Type B pancreatic cell (in vitro differentiated cells): ENCODE results near the gene ISLR. TPM values are rescaled to one million over a fixed set of nuclear protein-coding genes. Genes with fewer than 3 reads are reported as not detected.

Experiments
- DNase-seq: peaks from one replicate; pipeline ENCODE4 v3.0.0; 2021; ENCODE audit warnings: mixed read lengths; ENCODE audit not compliant: unreplicated experiment; ENCODE audit errors: extremely low spot score
- H3K27ac Mint-ChIP-seq: 2 replicates; pipeline ENCODE4 v1.8.0; 2021; ENCODE audit warnings: mild to moderate bottlenecking, mixed read lengths
- H3K27me3 Mint-ChIP-seq: 2 replicates; pipeline ENCODE4 v1.8.0; 2021; ENCODE audit warnings: mixed read lengths
- H3K36me3 Mint-ChIP-seq: 2 replicates; pipeline ENCODE4 v1.8.0; 2021; ENCODE audit warnings: mixed read lengths
- H3K4me1 Mint-ChIP-seq: one replicate; pipeline ENCODE4 v1.8.0; 2021; ENCODE audit warnings: mixed read lengths; ENCODE audit not compliant: unreplicated experiment
- H3K4me3 Mint-ChIP-seq: 2 replicates; pipeline ENCODE4 v1.8.0; 2021; ENCODE audit warnings: mild to moderate bottlenecking, mixed read lengths
- H3K9me3 Mint-ChIP-seq: 2 replicates; pipeline ENCODE4 v1.8.0; 2021; ENCODE audit warnings: mixed read lengths
- CTCF ChIP-seq: fragments of 200-600 bp; sonication (generic); conservative IDR thresholded peaks from 2 replicates; pipeline ENCODE4 v1.5.0; 2021; ENCODE audit warnings: antibody characterized with exemption, mild to moderate bottlenecking
- total RNA-seq: library from RNA; stranded (reverse); gene quantifications from 2 replicates; pipeline ENCODE4 v1.2.1, GENCODE V29; 2021; ENCODE audit warnings: low replicate concordance

The ISLR gene
- total RNA-seq, 1 donor from 2014 or later, result 41.6 TPM

DNA sequence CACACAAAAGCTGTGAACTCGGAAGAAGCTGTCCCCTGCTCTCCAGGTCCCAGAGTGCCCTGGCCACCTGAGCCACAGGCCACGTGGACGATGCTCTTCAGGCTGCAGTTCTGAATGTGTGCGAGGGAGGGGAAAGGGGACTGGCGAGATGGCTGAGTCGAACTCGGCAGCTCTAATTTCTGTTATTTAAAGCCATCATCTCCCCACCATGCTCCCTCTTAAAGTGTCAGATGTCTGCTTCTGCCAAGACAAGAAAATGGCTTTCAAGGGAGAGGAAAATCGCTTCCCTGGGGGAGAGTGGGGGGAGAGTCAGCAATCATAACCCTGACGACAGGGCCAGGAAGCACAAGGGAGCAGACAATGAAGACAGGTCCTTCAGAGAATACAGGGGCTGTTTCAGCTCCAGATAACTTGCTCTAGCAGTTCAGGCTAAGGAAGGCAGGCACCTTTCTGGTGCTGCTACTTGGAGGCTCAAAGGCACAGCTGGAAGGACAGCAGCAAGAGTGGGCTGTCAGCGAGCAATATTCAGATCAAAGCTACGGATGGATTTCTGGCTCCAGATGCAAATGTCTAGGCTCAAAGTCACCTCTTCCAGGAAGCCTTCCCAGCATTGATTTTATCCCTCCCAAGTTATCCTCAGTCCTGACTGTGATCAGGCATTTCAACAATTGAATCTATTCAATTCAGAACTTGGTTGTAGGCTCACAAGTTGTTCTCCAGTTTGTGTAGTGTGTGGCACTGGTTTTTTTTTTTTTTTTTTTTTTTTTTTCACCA, 47.2 kb downstream of the ISLR start:
- H3K9me3 Mint-ChIP-seq, result no peaks in the 10 kb centered on the region
- H3K36me3 Mint-ChIP-seq, result no peaks in the 10 kb centered on the region
- H3K27me3 Mint-ChIP-seq, result peaks cover 20% of the 10 kb centered on the region
- H3K4me3 Mint-ChIP-seq, result peak overlapping the region; percentile 60
- no peak for DNase-seq
- no peak for TF ChIP-seq CTCF
- H3K4me1 Mint-ChIP-seq, result peaks cover 72% of the 10 kb centered on the region
- peak overlapping the region; percentile 26 for H3K27ac Mint-ChIP-seq

- no peak for TF ChIP-seq CTCF
- Mint-ChIP-seq H3K27me3 (peaks cover 27% of the 10 kb centered on the region), H3K36me3 (no peaks in the 10 kb centered on the region), H3K4me1 (peaks cover 69% of the 10 kb centered on the region), H3K9me3 (no peaks in the 10 kb centered on the region), H3K4me3 (peak overlapping the region; percentile 39), H3K27ac (peak overlapping the region; percentile 26)
- no peak for DNase-seq
Observed at GRCh38 chr15:74221399-74222239, 48.1 kb downstream of the ISLR start.

DNA sequence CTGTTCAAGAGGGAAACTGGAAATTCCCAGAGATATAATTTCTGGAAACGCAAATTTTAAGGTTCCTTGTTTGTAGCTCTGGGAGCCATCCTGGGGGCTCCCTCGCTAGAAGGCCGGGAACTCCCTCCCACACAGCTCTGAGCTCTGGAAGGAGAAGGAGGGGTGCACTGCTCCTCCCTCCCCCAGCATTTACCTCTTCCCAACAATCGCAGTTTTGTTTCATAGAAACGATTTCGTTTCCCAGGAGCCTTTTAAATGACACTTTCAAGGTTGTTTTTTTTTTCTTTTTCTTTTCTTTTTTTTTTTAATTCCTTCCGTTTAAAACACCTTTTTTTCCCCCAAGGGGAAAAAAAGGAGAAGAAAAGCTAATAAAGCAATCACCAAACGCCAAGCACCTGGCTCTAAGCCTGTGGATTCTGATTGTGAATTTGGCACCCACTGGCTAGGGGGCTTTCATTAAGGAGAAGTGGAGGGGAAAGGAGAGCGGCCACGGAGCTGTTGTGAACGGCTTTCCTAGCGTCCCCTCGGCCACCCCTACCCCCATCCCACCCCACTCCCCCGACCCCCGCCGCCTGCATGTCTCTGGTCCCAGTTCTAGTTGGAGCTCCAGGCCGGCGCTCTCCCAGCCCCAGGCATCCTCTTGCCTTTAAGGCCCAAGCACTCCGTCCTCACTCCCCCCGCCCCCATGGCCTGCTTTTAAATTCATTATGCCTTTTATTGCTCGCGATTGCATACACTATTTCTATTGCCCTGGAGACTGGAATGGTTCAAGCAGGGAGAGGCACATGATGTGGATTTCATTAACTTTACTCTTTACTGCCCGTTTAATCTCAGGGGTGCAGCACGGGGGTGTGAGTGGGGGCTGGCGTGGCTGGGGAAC, 49.0 kb downstream of the ISLR start:
- H3K4me3 Mint-ChIP-seq, result peak overlapping the region; percentile 39
- H3K9me3 Mint-ChIP-seq, result no peaks in the 10 kb centered on the region
- peaks cover 68% of the 10 kb centered on the region for H3K4me1 Mint-ChIP-seq
- H3K27ac Mint-ChIP-seq, result peak overlapping the region; percentile 90
- no peak for DNase-seq
- H3K36me3 Mint-ChIP-seq, result no peaks in the 10 kb centered on the region
- TF ChIP-seq CTCF, result no peak
- H3K27me3 Mint-ChIP-seq, result peaks cover 32% of the 10 kb centered on the region

GRCh38 chr15:74225928-74226327, 52.4 kb downstream of the ISLR start:
- Mint-ChIP-seq H3K4me1 (peaks cover 69% of the 10 kb centered on the region), H3K27ac (no peak overlapping the region), H3K4me3 (no peak overlapping the region), H3K27me3 (peaks cover 29% of the 10 kb centered on the region), H3K36me3 (no peaks in the 10 kb centered on the region), H3K9me3 (no peaks in the 10 kb centered on the region)
- no peak for TF ChIP-seq CTCF
- no peak for DNase-seq

Other genes with a start within 250 kb of the ISLR start
- 10.3 and 25.1 TPM in 2 replicates for gene LOXL1, start 247.2 kb upstream of the ISLR start, total RNA-seq
- gene STOML1, start 181.4 kb upstream of the ISLR start, total RNA-seq, result 10.4 and 10.8 TPM in 2 replicates
- gene PML, start 179.0 kb upstream of the ISLR start, total RNA-seq, result 28.7 and 29.8 TPM in 2 replicates
- gene GOLGA6A, start 91.2 kb upstream of the ISLR start, total RNA-seq, result not detected in 2 replicates
- gene ISLR2, start 43.1 kb upstream of the ISLR start, total RNA-seq, result 0.59 and 16.9 TPM in 2 replicates
- gene STRA6, start 29.1 kb downstream of the ISLR start, total RNA-seq, result 19.2 and 158 TPM in 2 replicates
- 2.2 and 5.0 TPM in 2 replicates for gene CCDC33, start 62.6 kb downstream of the ISLR start, total RNA-seq
- 0.80 and 1.0 TPM in 2 replicates for gene CYP11A1, start 193.9 kb downstream of the ISLR start, total RNA-seq